ENCODE data around the gene PTPRN2.

PTPRN2 gene

GRCh38 chr7:157617401-157617800 lies 970.2 kb downstream of the PTPRN2 start:
- H3K27ac Mint-ChIP-seq: no peak overlapping the region
- no peak overlapping the region for H3K4me3 Mint-ChIP-seq
- peaks cover 1 to 3% of the 10 kb centered on the region in 2 donors for H3K4me1 Mint-ChIP-seq (ENCODE audit: low read depth in 2 of 2)
- ATAC-seq (replicated peaks): no peak
- H3K27me3 Mint-ChIP-seq: peaks cover 0 to 30% of the 10 kb centered on the region in 2 donors
- no peaks in the 10 kb centered on the region for H3K36me3 Mint-ChIP-seq (ENCODE audit: insufficient read depth)
- H3K9me3 Mint-ChIP-seq: no peaks in the 10 kb centered on the region
- no peak for DNase-seq

- ATAC-seq (replicated peaks) (no peak), DNase-seq (no peak)
- Mint-ChIP-seq H3K36me3 (ENCODE audit: insufficient read depth) (peaks cover 3% of the 10 kb centered on the region), H3K9me3 (no peaks in the 10 kb centered on the region), H3K27ac (no peak overlapping the region), H3K4me1 (ENCODE audit: low read depth in 2 of 2) (peaks cover 5 to 7% of the 10 kb centered on the region in 2 donors), H3K27me3 (peaks cover 0 to 25% of the 10 kb centered on the region in 2 donors), H3K4me3 (no peak overlapping the region)
Observed at GRCh38 chr7:157616931-157617330, 970.7 kb downstream of the PTPRN2 start.

GRCh38 chr7:157616426-157616825 lies 971.2 kb downstream of the PTPRN2 start:
- no peak for ATAC-seq (replicated peaks)
- peaks cover 5 to 7% of the 10 kb centered on the region in 2 donors for H3K4me1 Mint-ChIP-seq (ENCODE audit: low read depth in 2 of 2)
- peaks cover 5% of the 10 kb centered on the region for H3K36me3 Mint-ChIP-seq (ENCODE audit: insufficient read depth)
- peaks cover 0 to 20% of the 10 kb centered on the region in 2 donors for H3K27me3 Mint-ChIP-seq
- DNase-seq: no peak
- H3K9me3 Mint-ChIP-seq: no peaks in the 10 kb centered on the region
- no peak overlapping the region for H3K27ac Mint-ChIP-seq
- H3K4me3 Mint-ChIP-seq: no peak overlapping the region

GRCh38 chr7:157615852-157616251 lies 971.8 kb downstream of the PTPRN2 start:
- Mint-ChIP-seq H3K27me3 (peaks cover 0 to 15% of the 10 kb centered on the region in 2 donors), H3K27ac (no peak overlapping the region), H3K9me3 (no peaks in the 10 kb centered on the region), H3K4me1 (ENCODE audit: low read depth in 2 of 2) (peaks cover 5 to 7% of the 10 kb centered on the region in 2 donors), H3K36me3 (ENCODE audit: insufficient read depth) (peaks cover 5% of the 10 kb centered on the region), H3K4me3 (no peak overlapping the region)
- no peak for DNase-seq
- ATAC-seq (replicated peaks): no peak

- peaks cover 0 to 9% of the 10 kb centered on the region in 2 donors for H3K27me3 Mint-ChIP-seq
- peaks cover 5 to 7% of the 10 kb centered on the region in 2 donors for H3K4me1 Mint-ChIP-seq (ENCODE audit: low read depth in 2 of 2)
- peaks cover 5% of the 10 kb centered on the region for H3K36me3 Mint-ChIP-seq (ENCODE audit: insufficient read depth)
- H3K27ac Mint-ChIP-seq: no peak overlapping the region
- no peaks in the 10 kb centered on the region for H3K9me3 Mint-ChIP-seq
- DNase-seq (no peak), ATAC-seq (replicated peaks) (no peak)
- no peak overlapping the region for H3K4me3 Mint-ChIP-seq
Observed at GRCh38 chr7:157615101-157615817, 972.4 kb downstream of the PTPRN2 start.

- DNase-seq (no peak), ATAC-seq (replicated peaks) (no peak)
- no peak overlapping the region for H3K4me3 Mint-ChIP-seq
- no peak overlapping the region for H3K27ac Mint-ChIP-seq
- H3K27me3 Mint-ChIP-seq: peaks cover 0 to 2% of the 10 kb centered on the region in 2 donors
- peaks cover 5% of the 10 kb centered on the region for H3K36me3 Mint-ChIP-seq (ENCODE audit: insufficient read depth)
- peaks cover 5 to 7% of the 10 kb centered on the region in 2 donors for H3K4me1 Mint-ChIP-seq (ENCODE audit: low read depth in 2 of 2)
- H3K9me3 Mint-ChIP-seq: no peaks in the 10 kb centered on the region
Observed at GRCh38 chr7:157614457-157615020, 973.1 kb downstream of the PTPRN2 start.

- H3K4me1 Mint-ChIP-seq (ENCODE audit: low read depth in 2 of 2): peaks cover 5 to 7% of the 10 kb centered on the region in 2 donors
- peak overlapping the region; percentile 77 to 83 for H3K4me3 Mint-ChIP-seq
- ATAC-seq (replicated peaks) (no peak), DNase-seq (no peak)
- H3K9me3 Mint-ChIP-seq: no peaks in the 10 kb centered on the region
- H3K27ac Mint-ChIP-seq: peak overlapping the region in 1 of 2 donors; percentile 12
- no peaks in the 10 kb centered on the region for H3K27me3 Mint-ChIP-seq
- peaks cover 5% of the 10 kb centered on the region for H3K36me3 Mint-ChIP-seq (ENCODE audit: insufficient read depth)
Observed at GRCh38 chr7:157613575-157614322, 973.9 kb downstream of the PTPRN2 start.

GRCh38 chr7:157612664-157613561 lies 974.7 kb downstream of the PTPRN2 start:
- DNase-seq (peak; percentile 42 to 58 (median 49)), ATAC-seq (replicated peaks) (peak; percentile 78)
- H3K36me3 Mint-ChIP-seq (ENCODE audit: insufficient read depth): peaks cover 5% of the 10 kb centered on the region
- H3K9me3 Mint-ChIP-seq: no peaks in the 10 kb centered on the region
- peak overlapping the region; percentile 65 to 91 for H3K27ac Mint-ChIP-seq
- H3K4me1 Mint-ChIP-seq (ENCODE audit: low read depth in 2 of 2): peaks cover 5 to 7% of the 10 kb centered on the region in 2 donors
- no peaks in the 10 kb centered on the region for H3K27me3 Mint-ChIP-seq
- peak overlapping the region; percentile 77 to 83 for H3K4me3 Mint-ChIP-seq

GRCh38 chr7:157612009-157612663 lies 975.5 kb downstream of the PTPRN2 start:
- DNase-seq: no peak
- H3K36me3 Mint-ChIP-seq (ENCODE audit: insufficient read depth): peaks cover 5% of the 10 kb centered on the region
- H3K27ac Mint-ChIP-seq: peak overlapping the region; percentile 65 to 91
- no peaks in the 10 kb centered on the region for H3K27me3 Mint-ChIP-seq
- peak overlapping the region; percentile 77 to 83 for H3K4me3 Mint-ChIP-seq
- no peak for ATAC-seq (replicated peaks)
- H3K4me1 Mint-ChIP-seq (ENCODE audit: low read depth in 2 of 2): peaks cover 5 to 7% of the 10 kb centered on the region in 2 donors
- H3K9me3 Mint-ChIP-seq: no peaks in the 10 kb centered on the region

- Mint-ChIP-seq H3K9me3 (no peaks in the 10 kb centered on the region), H3K4me1 (ENCODE audit: low read depth in 2 of 2) (peaks cover 5 to 7% of the 10 kb centered on the region in 2 donors), H3K36me3 (ENCODE audit: insufficient read depth) (peaks cover 5% of the 10 kb centered on the region), H3K27ac (peak overlapping the region in 1 of 2 donors; percentile 10), H3K4me3 (peak overlapping the region; percentile 66 to 70), H3K27me3 (no peaks in the 10 kb centered on the region)
- ATAC-seq (replicated peaks): no peak
- DNase-seq: no peak
Observed at GRCh38 chr7:157611341-157611740, 976.3 kb downstream of the PTPRN2 start.

- H3K4me1 Mint-ChIP-seq (ENCODE audit: low read depth in 2 of 2): peaks cover 5 to 7% of the 10 kb centered on the region in 2 donors
Observed at GRCh38 chr7:157610671-157611295, 976.8 kb downstream of the PTPRN2 start.

More at GRCh38 chr7:157610671-157611295, 976.8 kb downstream of the PTPRN2 start:
- peaks cover 5% of the 10 kb centered on the region for H3K36me3 Mint-ChIP-seq (ENCODE audit: insufficient read depth)
- H3K27ac Mint-ChIP-seq: peak overlapping the region in 1 of 2 donors; percentile 10
- no peaks in the 10 kb centered on the region for H3K9me3 Mint-ChIP-seq
- peak overlapping the region; percentile 66 to 70 for H3K4me3 Mint-ChIP-seq
- H3K27me3 Mint-ChIP-seq: no peaks in the 10 kb centered on the region
- ATAC-seq (replicated peaks) (no peak), DNase-seq (no peak)

Data from effector memory CD8-positive, alpha-beta T cell (primary cell).